ENCODE data around the gene RTN4RL1.

- TF ChIP-seq CTCF (conservative IDR thresholded peaks at IDR 0.05; ENCODE audit: low read length) = no peak
- TF ChIP-seq EZH2phosphoT487 (IDR thresholded peaks at IDR 0.05; ENCODE audit: borderline replicate concordance) = no peak
These were observed 90.2 kb downstream of the RTN4RL1 start for GRCh38 chr17:1934901-1935300.

Data from Loucy (cell line).